Hepatocyte (in vitro differentiated cells): Measurements from ENCODE around the gene AGMAT. TPM values are rescaled to one million over a fixed set of nuclear protein-coding genes. Genes with fewer than 3 reads are reported as not detected.
A peak's percentile ranks its signal among the peaks of the same experiment; 100 is the strongest.

ENCODE experiments used
- DNase-seq: peaks from one replicate; pipeline ENCODE4 v3.0.0-alpha.2; 2016; ENCODE audit warnings: low spot score
- H2AFZ ChIP-seq: fragments of 200-600 bp; sonication (generic); 2 replicates; pipeline ENCODE4 v1.6.0; 2016; ENCODE audit warnings: antibody characterized with exemption, mild to moderate bottlenecking
- H3K27ac ChIP-seq: fragments of 200-600 bp; sonication (generic); 2 replicates; pipeline ENCODE4 v1.5.1; 2016; ENCODE audit warnings: mild to moderate bottlenecking
- H3K27me3 ChIP-seq: fragments of 200-600 bp; sonication (generic); 2 replicates; pipeline ENCODE4 v1.6.1; 2016
- H3K36me3 ChIP-seq: fragments of 200-600 bp; sonication (generic); replicated peaks from 2 replicates; pipeline ENCODE4 v1.5.1; 2016; ENCODE audit warnings: low read depth; ENCODE audit not compliant: insufficient read depth
- H3K4me1 ChIP-seq: fragments of 200-600 bp; sonication (generic); 2 replicates; pipeline ENCODE4 v1.5.1; 2016; ENCODE audit warnings: mild to moderate bottlenecking, moderate library complexity; ENCODE audit not compliant: insufficient read depth
- H3K4me2 ChIP-seq: fragments of 200-600 bp; sonication (generic); 2 replicates; pipeline ENCODE4 v1.6.0; 2016
- H3K4me3 ChIP-seq: fragments of 200-600 bp; sonication (generic); 2 replicates; pipeline ENCODE4 v1.5.1; 2016; ENCODE audit warnings: mild to moderate bottlenecking
- H3K79me2 ChIP-seq: fragments of 200-600 bp; sonication (generic); 2 replicates; pipeline ENCODE4 v1.6.0; 2017; ENCODE audit warnings: mild to moderate bottlenecking
- H3K9me2 ChIP-seq: fragments of 200-600 bp; sonication (generic); replicated peaks from 2 replicates; pipeline ENCODE4 v1.6.0; 2017; ENCODE audit warnings: mild to moderate bottlenecking; ENCODE audit not compliant: insufficient read depth
- H3K9me3 ChIP-seq: fragments of 200-600 bp; sonication (generic); 2 replicates; pipeline ENCODE4 v1.5.1; 2016; ENCODE audit warnings: low read depth, mild to moderate bottlenecking
- H4K20me1 ChIP-seq: fragments of 200-600 bp; sonication (generic); 2 replicates; pipeline ENCODE4 v1.6.0; 2016; ENCODE audit warnings: mild to moderate bottlenecking; ENCODE audit not compliant: insufficient read depth, poor library complexity, severe bottlenecking
- CTCF ChIP-seq: fragments of 200-600 bp; sonication (generic); IDR thresholded peaks from 2 replicates; pipeline ENCODE4 v1.5.1; 2016; ENCODE audit warnings: antibody characterized with exemption, mild to moderate bottlenecking; ENCODE audit not compliant: poor library complexity
- EZH2 ChIP-seq: fragments of 200-600 bp; sonication (generic); IDR thresholded peaks from 2 replicates; pipeline ENCODE4 v1.6.1; 2016; ENCODE audit warnings: antibody characterized with exemption, mild to moderate bottlenecking, borderline replicate concordance
- EZH2phosphoT487 ChIP-seq: fragments of 200-600 bp; sonication (generic); IDR thresholded peaks from one replicate; pipeline ENCODE4 v1.6.1; 2018; ENCODE audit warnings: antibody characterized with exemption, mild to moderate bottlenecking, low read depth, moderate library complexity; ENCODE audit not compliant: unreplicated experiment, severe bottlenecking
- WGBS: methylation state at CpG from one replicate; pipeline ENCODE4 v1.1.6; 2016; ENCODE audit warnings: low lambda C conversion rate; ENCODE audit errors: missing lambda C conversion rate; 5-methylcytosine and 5-hydroxymethylcytosine counted together
- polyA plus RNA-seq: library from polyadenylated mRNA; unstranded; fragments of >200 nt; fragmentation: Nextera tagmentation; extraction: Ambion mirVana; gene quantifications from 2 replicates; pipeline ENCODE4 v1.2.1, GENCODE V29; 2016
- total RNA-seq: library from RNA; depleted of rRNA; stranded (reverse); fragments of >200 nt; gene quantifications from 2 replicates; pipeline ENCODE4 v1.2.3, GENCODE V29; 2014

AGMAT gene
- total and polyA plus RNA-seq, 2 experiments from 2014 or later, result 28.7 to 42.9 TPM

- Histone ChIP-seq H3K9me3 (no peaks in the 10 kb centered on the region), H3K4me3 (peak overlapping the region; percentile 18), H3K79me2 (peaks cover 35% of the 10 kb centered on the region), H3K4me1 (peaks cover 30% of the 10 kb centered on the region), H3K27ac (peak overlapping the region; percentile 95), H2AFZ (peak overlapping the region; percentile 84), H3K4me2 (peak overlapping the region; percentile 77), H3K36me3 (no peaks in the 10 kb centered on the region), H3K27me3 (no peaks in the 10 kb centered on the region), H3K9me2 (no peaks in the 10 kb centered on the region), H4K20me1 (peaks cover 5% of the 10 kb centered on the region)
- 24% methylated on average over 16 of the region's 16 CpGs for whole genome bisulfite sequencing
- DNase-seq, result peak; percentile 38
- no peak for TF ChIP-seq CTCF
- no peak for TF ChIP-seq EZH2phosphoT487
- TF ChIP-seq EZH2, result no peak
These were observed 31.7 kb upstream of the AGMAT start for GRCh38 chr1:15616373-15617172.

- TF ChIP-seq EZH2 (no peak), CTCF (no peak), EZH2phosphoT487 (no peak)
- no peak for DNase-seq
- no peaks in the 10 kb centered on the region for H3K4me1 ChIP-seq
- no peaks in the 10 kb centered on the region for H3K27me3 ChIP-seq
- no peak overlapping the region for H3K4me3 ChIP-seq
- H2AFZ ChIP-seq, result no peak overlapping the region
- H3K27ac ChIP-seq, result no peak overlapping the region
- H3K4me2 ChIP-seq, result no peak overlapping the region
- H3K79me2 ChIP-seq, result no peaks in the 10 kb centered on the region
- 72% methylated on average over 4 of the region's 4 CpGs for WGBS
- no peaks in the 10 kb centered on the region for H3K9me2 ChIP-seq
- H4K20me1 ChIP-seq, result no peaks in the 10 kb centered on the region
- H3K9me3 ChIP-seq, result no peaks in the 10 kb centered on the region
- no peaks in the 10 kb centered on the region for H3K36me3 ChIP-seq
These were observed 25.3 kb upstream of the AGMAT start for GRCh38 chr1:15610167-15610566.

DNA sequence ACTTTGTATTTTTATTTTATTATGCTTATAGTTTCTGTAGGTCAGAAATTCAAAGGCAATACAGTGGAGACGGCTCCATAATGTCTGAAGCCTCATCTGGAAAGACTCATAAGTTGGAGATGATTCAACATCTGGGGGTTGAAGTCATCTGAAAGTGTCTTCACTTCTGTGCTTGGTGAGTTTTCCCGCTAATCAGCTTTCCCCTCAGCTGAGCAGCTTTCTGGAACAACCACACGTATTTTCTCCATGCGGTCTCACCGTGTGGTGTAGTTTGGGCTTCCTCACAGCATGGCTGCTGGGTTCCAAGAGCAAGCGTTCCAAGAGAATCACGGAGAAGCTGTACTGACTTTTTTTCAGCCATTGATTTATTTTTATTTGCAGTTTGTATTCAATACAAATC lies 24.8 kb upstream of the AGMAT start:
- TF ChIP-seq EZH2, result no peak
- TF ChIP-seq EZH2phosphoT487, result no peak
- no peak for TF ChIP-seq CTCF
- Histone ChIP-seq H3K9me3 (no peaks in the 10 kb centered on the region), H3K27ac (no peak overlapping the region), H3K4me2 (no peak overlapping the region), H3K4me3 (no peak overlapping the region), H3K36me3 (no peaks in the 10 kb centered on the region), H2AFZ (no peak overlapping the region), H3K27me3 (no peaks in the 10 kb centered on the region), H3K9me2 (no peaks in the 10 kb centered on the region), H4K20me1 (no peaks in the 10 kb centered on the region), H3K4me1 (no peaks in the 10 kb centered on the region), H3K79me2 (no peaks in the 10 kb centered on the region)
- no peak for DNase-seq
- 91% methylated on average over 7 of the region's 7 CpGs for WGBS
